ENCODE measurements around the gene AGAP1.

The AGAP1 gene

DNA sequence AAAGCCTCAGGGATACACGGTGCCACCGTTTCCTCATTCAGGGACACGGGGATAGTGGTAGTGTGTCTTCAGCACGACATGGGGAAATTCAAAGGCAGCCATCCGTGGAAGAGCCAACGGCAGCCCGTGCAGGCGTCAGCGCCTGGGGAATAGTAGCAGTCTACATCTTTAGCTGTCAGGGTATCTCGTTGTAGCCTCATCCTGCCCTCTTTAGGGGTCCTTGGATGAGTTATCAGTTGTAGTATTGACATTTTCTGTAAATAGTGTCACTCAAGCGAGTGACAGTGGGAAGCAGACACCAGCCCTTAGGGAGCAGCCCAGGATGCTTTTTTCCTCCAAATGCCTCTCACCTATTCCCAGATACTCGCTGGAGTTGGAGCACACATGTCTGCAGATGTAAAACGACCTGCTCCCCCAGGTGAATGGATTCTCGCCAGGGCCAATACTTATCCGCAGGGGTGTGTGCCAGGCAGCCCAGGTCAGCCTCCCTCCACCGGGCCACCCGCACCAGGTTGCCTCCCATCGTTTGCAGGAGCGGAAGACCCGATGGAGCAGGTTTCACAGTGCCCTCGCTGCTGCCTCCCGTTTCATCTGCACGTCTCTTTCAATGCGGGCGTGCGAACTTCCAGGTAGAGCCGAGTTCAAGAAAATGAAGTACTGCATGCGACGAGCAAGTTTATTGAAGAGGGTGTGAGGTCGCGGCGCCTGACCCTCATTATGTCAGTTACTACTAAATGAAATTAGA lies 41.0 kb downstream of the AGAP1 start:
- DNase-seq, result no peak

DNA sequence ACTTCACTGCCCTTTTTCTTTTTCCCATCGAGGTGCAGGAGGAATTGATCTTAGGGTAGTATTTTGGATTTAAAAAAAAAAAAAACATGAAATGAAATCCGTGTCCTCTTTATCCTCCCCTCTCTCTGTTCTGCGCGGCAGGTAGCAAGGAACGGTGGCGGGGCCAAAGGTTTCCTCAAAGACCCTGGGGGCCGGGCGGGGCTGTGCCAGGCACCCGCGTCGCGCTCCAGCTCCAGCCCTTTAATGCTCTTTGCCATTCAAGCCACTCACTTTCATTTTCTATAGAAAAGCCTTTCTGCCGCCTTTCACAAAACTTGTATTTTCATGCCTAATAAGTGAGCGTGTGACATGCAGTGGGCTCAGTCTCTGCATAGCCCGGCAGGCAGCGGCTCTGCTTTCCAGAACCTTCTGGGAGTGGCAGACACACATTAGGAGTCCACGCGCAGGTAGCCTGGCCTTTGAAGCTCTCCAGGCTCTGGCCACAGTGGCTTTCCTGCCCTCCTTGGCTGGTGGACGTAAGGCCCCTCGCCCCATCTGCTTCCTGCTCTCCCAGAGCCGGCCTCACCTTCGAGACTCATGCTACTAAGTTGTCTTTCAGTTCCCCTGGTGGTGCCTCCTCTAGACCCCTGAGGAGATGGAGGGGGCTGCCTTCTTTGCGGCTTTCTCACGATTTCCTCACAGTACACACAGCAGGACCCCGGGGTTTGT lies 41.7 kb downstream of the AGAP1 start:
- DNase-seq, result no peak

DNA sequence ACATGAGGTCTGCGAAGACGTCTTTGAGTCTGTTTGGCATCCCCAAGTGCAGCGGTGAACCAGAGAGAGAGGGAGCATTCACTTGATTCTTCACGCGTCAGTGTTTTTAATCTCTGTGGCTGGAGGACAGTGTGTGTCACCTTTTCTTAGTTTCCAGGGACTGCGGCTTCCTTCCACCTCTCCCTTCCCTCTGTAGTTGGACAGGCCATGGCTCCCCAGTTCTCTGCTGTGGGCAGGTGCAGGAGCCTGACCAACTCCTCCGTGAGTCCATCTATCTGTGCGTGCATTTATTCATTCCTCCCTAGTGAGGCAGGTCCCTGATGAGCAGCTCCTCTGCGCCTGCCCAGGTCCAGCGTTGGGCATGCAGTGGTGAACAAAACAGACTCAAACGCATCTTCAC lies 42.9 kb downstream of the AGAP1 start:
- no peak for DNase-seq

DNA sequence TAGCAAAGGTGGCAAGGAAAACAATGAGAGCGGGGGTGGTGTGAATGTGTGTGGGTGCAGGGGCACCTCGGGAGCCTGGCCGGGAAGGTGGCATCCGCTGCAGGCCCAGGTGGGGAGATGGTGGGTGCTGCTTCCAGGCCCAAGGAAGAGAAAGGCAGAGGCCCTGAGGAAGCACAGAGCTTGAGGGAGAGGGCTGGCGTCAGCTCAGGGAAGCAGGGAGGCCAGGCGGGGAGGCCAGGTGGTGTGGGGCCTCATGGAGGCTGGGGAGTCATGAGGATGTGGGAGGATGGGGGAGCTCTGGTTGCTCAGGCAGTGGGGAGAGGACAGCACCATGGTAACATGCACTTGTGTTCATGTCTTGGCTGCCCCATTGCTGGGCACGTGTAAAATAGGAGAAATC lies 43.3 kb downstream of the AGAP1 start:
- no peak for DNase-seq

DNA sequence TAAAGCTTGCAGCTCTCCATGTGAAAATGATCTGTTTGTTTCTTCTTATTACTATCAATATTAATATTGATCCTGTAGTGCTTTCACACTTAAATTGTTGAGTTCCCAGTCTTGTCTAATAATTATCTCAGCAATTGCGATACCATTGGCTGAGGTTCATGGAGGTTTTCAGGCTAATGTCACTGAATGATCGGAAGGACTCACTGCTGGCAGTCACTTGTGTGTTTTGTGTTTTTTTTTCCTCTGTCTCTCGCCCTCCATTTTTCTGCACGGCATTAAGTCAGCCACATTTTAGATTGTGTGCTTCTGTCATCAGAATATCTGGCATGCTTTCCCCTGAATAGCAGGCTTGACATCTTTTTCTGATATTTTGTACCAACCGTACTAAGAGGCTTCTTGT lies 43.7 kb downstream of the AGAP1 start:
- DNase-seq, result no peak

DNA sequence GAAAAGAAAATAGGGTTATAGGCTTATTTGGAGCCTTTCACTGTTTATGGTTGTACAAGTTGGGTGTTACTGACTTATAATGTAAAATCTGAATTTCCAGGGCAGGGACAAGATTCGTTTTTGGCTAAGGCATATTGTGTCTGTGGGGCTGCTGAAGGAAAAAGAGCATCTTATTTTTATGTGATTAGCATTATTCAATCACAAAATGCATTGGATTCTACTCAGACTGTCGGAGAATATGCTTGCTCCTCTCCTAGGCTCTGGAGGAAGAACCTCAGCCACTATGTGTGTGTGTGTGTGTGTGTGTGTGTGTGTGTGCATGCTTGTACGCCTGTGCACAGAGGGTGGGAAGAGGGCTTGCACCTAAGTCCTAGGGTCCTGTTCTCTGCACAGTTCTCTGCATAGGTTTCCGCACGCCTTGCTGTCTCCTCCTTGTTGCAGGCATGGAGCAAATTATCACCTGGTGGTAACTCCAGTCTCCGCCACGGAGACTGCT lies 44.3 kb downstream of the AGAP1 start:
- DNase-seq, result no peak

DNA sequence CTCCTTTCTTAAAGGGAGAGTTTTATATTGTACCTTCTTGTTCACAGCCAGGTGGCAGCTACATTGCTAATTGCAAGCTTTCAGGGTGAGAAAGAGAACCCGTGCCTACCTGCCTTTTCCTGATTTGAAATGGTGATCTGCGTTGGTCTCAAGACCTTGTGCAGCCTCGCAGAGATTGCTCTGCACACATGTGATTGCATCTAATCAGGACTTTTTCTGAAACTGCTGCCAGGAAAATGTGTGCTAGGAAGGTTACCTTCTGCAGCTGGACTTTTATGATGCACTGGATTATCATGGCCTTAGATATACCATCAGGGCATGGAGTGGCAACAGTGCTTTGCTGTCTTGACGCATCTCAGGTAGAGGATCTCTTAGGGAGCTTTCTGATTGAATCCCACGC lies 45.1 kb downstream of the AGAP1 start:
- no peak for DNase-seq

DNA sequence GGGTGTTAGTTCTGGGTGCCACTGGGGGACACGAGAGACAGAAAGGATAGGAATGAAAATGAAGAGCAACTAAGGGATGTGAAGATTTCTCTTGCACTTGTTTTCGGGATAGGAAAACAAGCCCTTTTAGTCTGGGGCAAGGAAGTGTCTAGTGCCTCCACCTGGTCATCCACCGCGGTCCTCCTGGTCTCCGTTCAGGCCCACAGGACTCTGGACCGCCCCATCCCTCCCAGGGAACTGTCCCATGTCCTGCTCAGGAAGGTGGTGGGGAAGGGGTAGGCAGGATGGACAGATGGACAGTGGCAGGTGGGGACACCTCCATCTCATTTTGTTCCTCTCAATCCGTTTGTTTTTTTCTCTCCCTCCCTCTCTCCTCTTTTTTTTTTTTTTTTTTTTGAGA lies 45.9 kb downstream of the AGAP1 start:
- DNase-seq, result no peak

DNA sequence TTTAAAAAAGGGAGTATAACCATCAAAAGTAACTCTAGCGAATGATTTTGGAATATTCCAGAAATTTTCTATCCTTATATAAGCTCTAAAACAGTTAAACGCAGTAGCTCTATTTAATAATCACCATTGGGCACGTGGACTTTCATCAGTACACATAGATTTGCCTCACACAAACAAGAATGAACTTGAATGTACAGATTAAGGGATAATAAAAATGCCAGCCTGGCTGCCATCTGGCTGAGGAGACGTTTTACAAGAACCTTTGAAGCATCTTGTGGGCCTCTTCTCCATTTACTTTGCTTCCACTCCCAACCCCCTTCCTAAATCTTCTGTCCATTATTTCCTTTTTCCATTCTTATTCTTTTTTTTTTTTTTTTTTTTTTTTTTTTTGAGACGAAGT lies 47.2 kb downstream of the AGAP1 start:
- no peak for DNase-seq

DNA sequence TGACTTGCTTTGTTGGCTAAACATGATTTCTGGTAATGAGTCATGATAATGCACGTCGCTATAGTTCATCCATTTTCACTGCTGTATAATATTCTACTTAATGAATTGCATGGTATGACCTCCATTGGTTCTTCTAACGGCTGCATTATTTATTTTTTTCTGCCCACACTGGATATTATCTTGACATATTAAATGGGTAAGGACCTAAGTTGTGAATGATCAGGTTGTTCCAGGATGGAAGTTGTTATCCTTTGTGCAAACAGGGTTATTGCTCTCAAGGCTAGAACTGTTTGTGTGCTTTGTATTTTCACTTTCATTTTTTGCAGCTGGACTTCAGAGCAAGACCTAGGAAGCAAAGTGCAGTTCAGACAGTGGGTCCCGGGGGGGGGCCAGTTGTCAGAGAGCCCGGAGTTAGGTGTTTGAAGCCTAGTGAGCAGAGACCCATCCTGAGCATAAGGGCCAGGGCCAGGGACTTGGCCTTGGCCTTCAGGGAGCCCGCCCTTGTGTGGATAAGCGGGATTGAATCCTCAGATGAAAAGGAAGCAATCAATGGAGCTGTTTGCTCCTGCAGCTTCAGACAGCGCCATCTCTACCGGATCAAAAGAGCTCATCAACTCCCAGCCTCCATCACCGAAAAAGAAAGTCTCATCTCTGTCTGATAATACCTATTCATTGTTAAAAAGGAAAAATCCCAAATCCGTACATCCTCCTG lies 48.2 kb downstream of the AGAP1 start:
- no peak for DNase-seq

DNA sequence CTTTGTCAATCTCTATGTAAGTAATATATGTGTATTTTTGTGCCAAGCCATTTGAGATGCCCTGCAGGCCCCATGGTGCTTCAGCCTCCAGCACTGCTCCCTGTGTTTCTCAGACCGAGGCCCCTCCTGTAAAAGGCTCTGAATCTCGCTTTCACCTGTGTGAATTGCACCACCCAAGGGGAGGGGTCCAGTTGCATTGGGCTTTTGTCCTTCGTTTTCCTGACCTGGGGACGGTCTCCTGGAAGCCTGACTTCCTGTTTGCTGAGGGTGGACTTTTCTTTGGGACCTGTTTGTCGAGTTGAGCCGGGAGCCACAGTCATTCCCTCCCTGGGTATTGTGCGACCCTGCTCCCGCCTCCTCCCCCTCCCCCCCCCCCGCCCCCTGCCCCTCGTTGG lies 48.9 kb downstream of the AGAP1 start:
- DNase-seq, result no peak

DNA sequence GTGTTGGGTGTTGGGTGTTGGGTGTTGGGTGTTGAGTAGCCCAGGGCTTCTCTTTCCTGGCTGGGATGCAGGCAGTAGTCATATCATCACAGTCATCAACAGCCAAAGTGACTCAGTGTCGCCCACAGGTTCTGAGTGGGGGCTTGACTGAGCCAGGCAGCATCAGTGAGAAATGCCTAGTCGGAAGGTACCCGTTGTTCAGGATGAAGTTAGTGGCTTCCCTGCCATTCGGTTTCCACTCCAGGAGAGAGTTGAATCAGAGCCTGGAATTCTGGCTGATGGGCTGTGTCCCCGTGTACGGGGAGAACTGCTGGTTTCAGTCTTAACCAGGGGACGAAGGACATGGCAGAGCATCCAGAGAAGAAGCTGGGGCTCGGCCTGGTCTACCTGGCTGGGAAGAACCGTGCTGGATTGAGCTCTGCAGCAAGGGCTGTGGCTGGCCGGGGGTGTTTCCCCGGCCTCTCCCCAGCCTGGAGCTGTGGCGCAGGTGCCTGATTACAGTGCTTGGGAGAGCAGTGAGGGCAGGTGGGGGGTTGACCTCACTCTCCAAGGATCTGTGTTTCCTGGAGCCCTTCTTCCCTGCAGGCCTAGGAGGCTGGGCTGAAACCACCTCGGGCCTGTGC lies 49.4 kb downstream of the AGAP1 start:
- no peak for DNase-seq

DNA sequence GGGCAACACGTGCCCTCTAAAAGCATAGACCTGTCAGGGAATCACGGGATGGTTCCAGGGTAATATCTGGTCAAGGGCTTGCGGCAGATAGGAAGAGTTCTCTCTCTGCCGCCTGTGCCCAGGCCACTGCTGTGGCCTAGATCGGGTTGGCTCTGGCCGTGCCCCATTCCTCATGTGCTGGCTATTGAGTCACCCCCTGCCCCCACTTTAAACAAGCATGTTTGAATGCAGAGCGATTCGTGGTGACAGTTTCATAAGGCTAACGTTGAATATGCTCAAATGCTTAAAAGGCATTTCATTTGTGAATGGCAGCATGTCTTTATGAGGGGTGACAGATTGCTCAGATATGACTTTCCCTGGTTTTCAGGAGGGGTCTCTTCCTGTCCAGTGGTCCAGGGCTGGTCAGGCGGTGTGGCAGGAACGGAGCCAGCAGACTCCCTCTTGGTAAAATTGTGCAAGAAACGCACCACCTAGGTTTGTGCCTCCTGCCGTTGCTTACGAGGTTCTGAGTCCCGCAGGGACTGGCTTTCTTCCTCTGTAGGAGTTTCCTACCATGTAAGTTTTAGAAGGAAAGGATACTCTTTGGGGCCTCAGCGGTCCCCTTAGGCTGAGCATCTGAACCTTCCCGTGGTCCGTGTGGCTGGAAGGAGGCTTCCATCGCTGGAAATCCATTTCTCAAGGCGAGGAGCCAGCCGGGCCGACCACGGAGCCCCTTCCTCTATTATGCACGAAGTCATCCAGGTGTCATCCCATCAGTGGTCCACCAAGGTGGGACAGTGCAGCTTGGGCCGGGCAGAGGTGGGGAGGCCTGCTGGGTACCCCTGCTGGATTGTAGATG lies 50.2 kb downstream of the AGAP1 start:
- DNase-seq, result no peak

DNA sequence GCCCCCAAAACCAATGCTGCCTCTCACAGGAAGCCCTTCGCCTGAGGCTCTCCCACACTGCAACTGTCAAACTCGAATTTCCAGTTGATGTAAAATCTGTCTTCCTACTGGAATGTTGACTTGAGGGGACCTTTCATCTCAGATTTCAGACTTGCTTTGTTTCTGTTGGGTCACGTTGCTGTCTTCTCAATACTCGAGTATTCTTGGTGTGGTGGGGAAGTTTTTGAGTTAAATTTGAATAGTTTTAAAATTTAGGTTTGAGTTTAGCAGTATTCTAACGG lies 50.8 kb downstream of the AGAP1 start:
- no peak for DNase-seq

DNA sequence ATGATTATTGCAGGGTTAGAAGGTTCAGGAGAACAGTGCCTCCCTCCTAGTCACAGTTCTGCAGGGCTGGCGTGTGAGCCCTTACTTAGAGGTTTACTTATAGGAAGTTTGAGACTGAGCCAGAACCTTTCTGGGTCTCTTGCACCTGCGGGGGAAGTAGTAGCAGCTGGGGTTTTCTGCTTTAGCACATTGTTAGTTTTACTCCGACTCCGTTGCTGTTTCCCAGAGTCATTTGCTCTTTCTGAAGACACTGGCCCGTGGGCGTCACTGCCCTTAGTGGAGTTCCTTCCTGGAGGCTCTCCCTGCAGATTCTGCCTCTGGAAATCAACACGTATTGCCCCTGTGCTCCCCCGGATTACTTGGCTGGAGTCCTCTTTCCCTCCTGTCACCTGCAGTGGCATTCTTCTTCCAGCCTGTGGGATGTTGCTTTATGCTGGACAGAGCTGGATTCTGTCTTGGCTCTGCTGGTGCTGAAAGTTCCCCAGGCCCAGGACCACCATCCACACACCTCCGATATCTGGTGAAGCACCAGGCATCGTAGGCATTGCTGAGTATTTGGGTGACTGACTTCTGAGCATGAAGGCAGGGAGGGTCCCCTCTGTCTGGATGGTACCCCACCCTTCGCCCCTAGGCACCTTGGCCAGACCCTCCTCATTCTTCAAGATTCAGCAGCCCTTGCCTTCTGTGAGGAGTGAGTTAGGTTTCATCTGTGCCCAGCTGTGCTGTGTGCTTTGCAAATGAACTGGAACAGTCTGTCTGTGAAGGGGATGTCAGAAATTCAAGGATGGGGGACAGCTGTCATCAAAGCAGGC lies 51.7 kb downstream of the AGAP1 start:
- DNase-seq, result no peak

DNA sequence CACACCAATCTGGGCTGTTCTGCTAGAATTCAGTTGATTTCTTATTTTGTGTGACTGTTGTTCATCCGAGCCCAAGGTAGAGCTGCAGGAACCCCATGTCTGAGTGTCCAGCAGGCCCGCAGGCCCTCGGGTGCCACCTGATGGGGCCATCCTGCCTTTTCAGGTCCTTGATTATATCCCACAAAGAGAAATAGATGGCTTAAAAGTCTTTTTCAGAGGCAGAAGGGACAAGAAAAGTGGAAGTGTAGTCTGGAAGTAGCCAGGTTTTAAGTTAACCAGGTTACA lies 52.2 kb downstream of the AGAP1 start:
- DNase-seq, result no peak

DNA sequence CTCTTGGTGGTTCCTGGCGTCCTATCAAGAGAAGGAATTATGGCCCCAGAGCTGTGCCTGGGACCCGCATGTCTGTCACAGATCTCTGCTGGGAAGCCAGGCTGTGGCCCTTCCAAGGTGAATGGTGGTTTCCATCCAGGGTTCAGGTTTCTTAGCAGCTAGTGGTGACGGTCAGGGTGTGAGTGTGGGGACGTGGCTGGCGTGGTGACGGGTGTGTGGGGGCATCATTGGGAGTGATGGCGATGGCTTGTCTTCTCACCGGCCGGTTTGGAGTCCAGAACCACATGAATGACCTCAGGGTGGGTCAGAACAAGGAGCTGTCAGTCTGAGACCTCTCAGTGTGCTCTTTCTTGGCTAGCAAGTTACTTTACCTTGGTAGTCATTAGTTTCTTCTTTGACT lies 52.6 kb downstream of the AGAP1 start:
- DNase-seq, result no peak

DNA sequence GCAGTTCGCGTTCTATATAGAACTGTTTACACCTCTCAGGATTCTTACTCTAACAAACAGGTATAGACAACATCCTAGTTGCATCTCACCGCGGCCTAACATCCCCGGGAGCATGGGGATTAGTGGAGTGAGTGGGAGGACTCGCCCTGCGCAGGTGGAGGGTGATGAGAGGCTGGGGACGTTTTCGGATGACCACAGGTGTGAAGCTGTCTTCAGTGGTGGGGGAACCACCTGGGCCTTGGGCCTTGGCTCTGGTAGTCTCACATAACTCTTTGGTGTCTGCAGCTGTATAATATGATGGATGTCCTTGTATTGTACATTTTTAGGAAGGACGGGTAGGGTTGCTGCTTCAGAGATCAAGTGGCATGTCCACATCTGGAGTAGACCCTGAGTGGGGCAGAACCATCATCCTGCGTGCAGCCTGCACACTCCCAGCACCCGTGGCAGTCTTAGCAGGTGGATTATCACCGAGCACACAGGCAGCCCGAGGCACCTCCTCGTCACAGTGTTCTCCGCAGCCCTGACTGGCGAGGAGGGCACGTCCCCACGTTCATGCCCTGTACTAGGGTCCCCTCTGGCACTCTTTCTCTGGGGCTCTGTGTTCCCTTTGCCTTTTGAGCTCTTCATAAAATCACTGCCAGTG lies 56.0 kb downstream of the AGAP1 start:
- no peak for DNase-seq

DNA sequence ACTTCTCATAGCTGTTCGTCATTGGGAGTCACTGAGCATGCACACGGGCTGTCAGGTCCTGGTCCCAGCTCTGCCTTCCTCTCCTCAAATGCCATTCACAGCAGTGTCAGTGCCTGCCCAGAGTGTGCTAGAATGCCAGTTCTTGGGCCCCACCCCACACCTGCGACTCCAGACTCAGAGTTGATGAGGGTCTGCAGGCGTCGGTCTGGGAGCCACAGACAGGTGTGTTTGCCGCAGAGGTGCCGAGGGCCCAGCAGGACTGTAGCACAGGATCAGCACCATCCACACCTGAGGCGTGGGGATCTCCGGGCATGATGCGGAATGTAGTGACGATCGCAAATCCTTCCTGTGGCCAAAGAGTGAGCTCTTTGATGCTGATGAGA lies 56.5 kb downstream of the AGAP1 start:
- no peak for DNase-seq

DNA sequence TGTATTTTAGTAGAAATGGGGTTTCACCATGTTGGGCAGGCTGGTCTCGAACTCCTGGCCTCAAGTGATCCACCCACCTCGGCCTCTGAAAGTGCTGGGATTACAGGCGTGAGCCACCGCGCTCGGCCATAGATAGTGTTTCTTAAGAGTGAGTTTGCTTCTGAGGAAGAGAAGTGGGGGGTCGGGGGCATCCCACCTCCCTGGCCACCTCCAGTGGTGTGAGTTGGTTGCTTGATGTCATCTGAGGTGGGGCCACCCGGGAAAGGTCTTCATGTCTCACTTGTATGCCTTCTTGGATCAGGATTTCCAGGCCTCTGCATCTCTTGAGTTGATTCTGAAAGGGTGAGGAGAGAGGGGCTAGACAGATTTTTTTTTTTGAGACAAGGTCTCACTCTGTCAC lies 57.1 kb downstream of the AGAP1 start:
- DNase-seq, result no peak

DNA sequence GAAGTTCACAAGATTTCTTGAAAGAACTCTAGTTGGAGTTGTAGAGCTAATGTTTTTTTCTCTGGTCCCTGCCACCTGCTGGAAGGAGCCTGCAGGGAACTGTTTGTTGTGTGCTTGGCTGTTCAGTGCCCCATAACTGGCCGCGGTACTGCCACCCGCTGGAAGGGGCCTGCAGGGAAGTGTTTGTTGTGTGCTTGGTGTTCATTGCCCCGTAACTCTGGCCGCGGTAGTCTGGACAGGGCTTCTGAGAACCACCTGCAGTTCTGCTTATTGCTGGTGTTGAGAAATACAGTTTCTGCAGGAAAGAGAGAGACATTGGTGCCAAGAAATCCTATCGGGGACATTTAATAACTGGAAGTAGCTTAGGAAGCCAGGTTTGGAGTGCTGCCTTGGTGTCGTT lies 58.1 kb downstream of the AGAP1 start:
- DNase-seq, result no peak

DNA sequence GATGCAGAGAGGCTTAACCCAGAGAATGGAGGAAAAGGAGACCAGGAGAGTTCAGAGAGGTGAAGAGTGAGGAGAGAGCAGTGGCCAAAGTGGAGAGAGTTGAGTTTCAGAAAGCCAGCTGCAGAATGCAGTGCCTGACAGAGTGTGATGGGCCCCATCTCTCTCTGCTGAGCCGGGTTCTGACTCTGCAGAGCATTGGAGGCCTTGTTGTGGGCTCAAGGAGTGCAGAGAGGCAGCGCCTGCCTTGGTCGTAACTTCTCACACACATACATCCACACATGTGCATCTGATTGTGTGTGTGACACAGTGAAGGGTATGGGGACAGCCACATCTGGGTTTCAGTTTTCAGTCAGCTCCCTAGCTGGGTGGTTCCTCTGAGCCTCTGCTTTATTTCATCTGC lies 58.8 kb downstream of the AGAP1 start:
- DNase-seq, result no peak

Data from CD4-positive, alpha-beta T cell treated with Interleukin-6 for 4 hours (primary cell).